GM12878 (cell line): ENCODE measurements around the gene TOX2.

ENCODE experiments used
- ATF3 ChIP-seq: IDR thresholded peaks from 2 replicates; pipeline ENCODE4 v1.6.1; 2011; ENCODE audit warnings: low read depth, mild to moderate bottlenecking, low read length, moderate library complexity, borderline replicate concordance; ENCODE audit errors: extremely low read depth
- CHD2 ChIP-seq: IDR thresholded peaks from 2 replicates; pipeline ENCODE4 v1.6.1; 2011; ENCODE audit warnings: low read depth, low read length, improper control_type of control experiment, borderline replicate concordance
- CREM ChIP-seq: IDR thresholded peaks from 2 replicates; pipeline ENCODE4 v1.6.1; 2014; ENCODE audit warnings: antibody characterized with exemption, low read depth
- CTCF ChIP-seq, 3 experiments: IDR thresholded peaks in 2 of 3; conservative IDR thresholded peaks in 1 of 3; 2 replicates each; pipeline ENCODE4 v1.5.1; 2011; ENCODE audit warnings: low read depth in 3 of 3, low read length in 3 of 3, mild to moderate bottlenecking in 3 of 3, control low read depth in 2 of 3, moderate library complexity in 2 of 3, inconsistent platforms in 1 of 3, mixed read lengths in 1 of 3; ENCODE audit not compliant: control insufficient read depth in 2 of 3, insufficient read depth in 1 of 3; ENCODE audit errors: extremely low read depth in 1 of 3
- FOS ChIP-seq: IDR thresholded peaks from 3 replicates; pipeline ENCODE4 v1.6.1; 2011; ENCODE audit warnings: borderline replicate concordance; ENCODE audit not compliant: insufficient read length; ENCODE audit errors: extremely low read depth
- MYC ChIP-seq: IDR thresholded peaks from 2 replicates; pipeline ENCODE4 v1.6.1; 2011; ENCODE audit warnings: mild to moderate bottlenecking, low read length, moderate library complexity, inconsistent platforms; ENCODE audit not compliant: insufficient read depth, insufficient replicate concordance, insufficient read length, severe bottlenecking
- NFYA ChIP-seq: IDR thresholded peaks from 2 replicates; pipeline ENCODE4 v1.6.1; 2011; ENCODE audit warnings: low read depth, mild to moderate bottlenecking, low read length, improper control_type of control experiment, borderline replicate concordance
- NR2C1 ChIP-seq: fragments of 450-650 bp; IDR thresholded peaks from 2 replicates; pipeline ENCODE4 v1.6.1; 2017; ENCODE audit warnings: antibody characterized with exemption, mild to moderate bottlenecking, moderate library complexity
- POLR2A ChIP-seq: IDR thresholded peaks from 2 replicates; pipeline ENCODE4 v1.6.1; 2011; ENCODE audit warnings: low read depth, mild to moderate bottlenecking, low read length
- POLR2AphosphoS5 ChIP-seq: IDR thresholded peaks from 2 replicates; pipeline ENCODE4 v1.6.1; 2011; ENCODE audit warnings: mild to moderate bottlenecking, low read length, inconsistent platforms
- SIN3A ChIP-seq: IDR thresholded peaks from 2 replicates; pipeline ENCODE4 v1.6.1; 2012; ENCODE audit warnings: low read depth, low read length, improper control_type of control experiment
- SPI1 ChIP-seq: IDR thresholded peaks from 2 replicates; pipeline ENCODE4 v1.6.1; 2011; ENCODE audit warnings: low read depth, mild to moderate bottlenecking, low read length, moderate library complexity, borderline replicate concordance; ENCODE audit not compliant: insufficient read depth
- ZNF384 ChIP-seq: IDR thresholded peaks from 2 replicates; pipeline ENCODE4 v1.6.1; 2012; ENCODE audit warnings: low read depth, mild to moderate bottlenecking, low read length, improper control_type of control experiment, borderline replicate concordance

GRCh38 chr20:43895235-43895634 is 19.4 kb upstream of the TOX2 start:
- TF ChIP-seq CTCF (IDR thresholded peaks at IDR 0.05 in 2 of 3, conservative IDR thresholded peaks at IDR 0.05 in 1 of 3; ENCODE audit: control insufficient read depth in 2 of 3, extremely low read depth in 1 of 3, insufficient read depth in 1 of 3, low read depth in 3 of 3, low read length in 3 of 3), result no peak
- no peak for TF ChIP-seq POLR2AphosphoS5
- no peak for TF ChIP-seq SPI1
- no peak for TF ChIP-seq CREM
- TF ChIP-seq ZNF384, result no peak
- no peak for TF ChIP-seq NR2C1
- no peak for TF ChIP-seq ATF3
- TF ChIP-seq POLR2A, result no peak
- TF ChIP-seq NFYA, result no peak
- no peak for TF ChIP-seq FOS
- TF ChIP-seq SIN3A, result no peak
- no peak for TF ChIP-seq CHD2
- no peak for TF ChIP-seq MYC
